WTC11 (cell line): ENCODE measurements around the gene LMF1. TPM values are rescaled to one million over a fixed set of nuclear protein-coding genes. Genes with fewer than 3 reads are reported as not detected.

Experiments
- ATAC-seq: fragments of 200-7000 bp; cut with Tn5 transposase; 2 replicates; pipeline ENCODE4 v1.10.0; 2021; ENCODE audit warnings: mild to moderate bottlenecking, moderate library complexity
- CTCF ChIA-PET: fragments of 300-600 bp; sonication (Branson Sonifier 250); formaldehyde crosslinking; loops from one replicate; lab custom pipeline; 2021; ENCODE audit warnings: antibody characterized with exemption; lab: Charles Lee
- POLR2A ChIA-PET: fragments of 350-600 bp; sonication (Branson Sonifier 250); formaldehyde crosslinking; loops from one replicate; lab custom pipeline; 2021; ENCODE audit warnings: antibody characterized with exemption; lab: Charles Lee
- DNase-seq: peaks from one replicate; pipeline ENCODE4 v3.0.0; 2021; ENCODE audit warnings: low spot score
- H3K27ac Mint-ChIP-seq: 2 replicates; pipeline ENCODE4 v1.8.0; 2021; ENCODE audit warnings: mixed read lengths
- H3K27me3 Mint-ChIP-seq: 2 replicates; pipeline ENCODE4 v1.8.0; 2021; ENCODE audit warnings: low read depth, mild to moderate bottlenecking, moderate library complexity, mixed read lengths
- H3K36me3 Mint-ChIP-seq: 2 replicates; pipeline ENCODE4 v1.8.0; 2021; ENCODE audit warnings: mixed read lengths
- H3K4me1 Mint-ChIP-seq: 2 replicates; pipeline ENCODE4 v1.8.0; 2022; ENCODE audit warnings: mixed read lengths
- H3K4me3 Mint-ChIP-seq: 2 replicates; pipeline ENCODE4 v1.8.0; 2021; ENCODE audit warnings: mild to moderate bottlenecking, moderate library complexity, mixed read lengths
- H3K9me3 Mint-ChIP-seq: 2 replicates; pipeline ENCODE4 v1.8.0; 2021; ENCODE audit warnings: mixed read lengths
- ATF3 ChIP-seq: sonication (generic); formaldehyde crosslinking; conservative IDR thresholded peaks from 2 replicates; pipeline ENCODE4 v1.8.1; 2022; ENCODE audit warnings: mild to moderate bottlenecking, missing genetic modification reagents
- CREB1 ChIP-seq: sonication (generic); formaldehyde crosslinking; IDR thresholded peaks from 2 replicates; pipeline ENCODE4 v1.8.0; 2023; ENCODE audit warnings: mild to moderate bottlenecking, missing genetic modification reagents
- CREM ChIP-seq: sonication (generic); formaldehyde crosslinking; IDR thresholded peaks from 2 replicates; pipeline ENCODE4 v1.8.1; 2022; ENCODE audit warnings: mild to moderate bottlenecking, missing genetic modification reagents, moderate library complexity
- CTCF ChIP-seq: fragments of 200-600 bp; IDR thresholded peaks from 2 replicates; pipeline ENCODE4 v1.8.0; 2022; ENCODE audit warnings: antibody characterized with exemption
- E2F4 ChIP-seq: sonication (generic); formaldehyde crosslinking; IDR thresholded peaks from 2 replicates; pipeline ENCODE4 v1.8.1; 2022; ENCODE audit warnings: low read depth, mild to moderate bottlenecking, moderate library complexity, missing genetic modification reagents, borderline replicate concordance
- ELF4 ChIP-seq: sonication (generic); formaldehyde crosslinking; IDR thresholded peaks from 2 replicates; pipeline ENCODE4 v1.8.1; 2022; ENCODE audit warnings: low read depth, mild to moderate bottlenecking, moderate library complexity, missing genetic modification reagents
- ESRRA ChIP-seq: sonication (generic); formaldehyde crosslinking; IDR thresholded peaks from 2 replicates; pipeline ENCODE4 v1.8.1; 2022; ENCODE audit warnings: mild to moderate bottlenecking, missing genetic modification reagents, borderline replicate concordance
- FOXP1 ChIP-seq: sonication (generic); formaldehyde crosslinking; IDR thresholded peaks from 2 replicates; pipeline ENCODE4 v1.8.0; 2022; ENCODE audit warnings: missing genetic modification reagents, mild to moderate bottlenecking, moderate library complexity, borderline replicate concordance
- GRHL2 ChIP-seq: fragments of 250-450 bp; sonication (Bioruptor Pico); IDR thresholded peaks from 2 replicates; pipeline ENCODE4 v1.8.0; 2022; ENCODE audit warnings: mild to moderate bottlenecking, moderate library complexity; ENCODE audit not compliant: insufficient replicate concordance, severe bottlenecking
- GTF2I ChIP-seq: fragments of 250-450 bp; sonication (Bioruptor Pico); conservative IDR thresholded peaks from 2 replicates; pipeline ENCODE4 v1.4.0; 2021; ENCODE audit warnings: mild to moderate bottlenecking
- IRF2 ChIP-seq: sonication (generic); formaldehyde crosslinking; IDR thresholded peaks from 2 replicates; pipeline ENCODE4 v1.8.0; 2022; ENCODE audit warnings: low read depth, missing genetic modification reagents, borderline replicate concordance
- JUN ChIP-seq: sonication (generic); formaldehyde crosslinking; IDR thresholded peaks from 2 replicates; pipeline ENCODE4 v1.8.0; 2023; ENCODE audit warnings: mild to moderate bottlenecking, missing genetic modification reagents
- MLX ChIP-seq: sonication (generic); formaldehyde crosslinking; IDR thresholded peaks from 2 replicates; pipeline ENCODE4 v1.8.1; 2023; ENCODE audit warnings: mild to moderate bottlenecking, missing genetic modification reagents, moderate library complexity
- MXD4 ChIP-seq: fragments of 250-450 bp; sonication (Bioruptor Pico); IDR thresholded peaks from 2 replicates; pipeline ENCODE4 v1.8.0; 2021; ENCODE audit warnings: mild to moderate bottlenecking, moderate library complexity, borderline replicate concordance
- MYBL2 ChIP-seq: sonication (generic); formaldehyde crosslinking; IDR thresholded peaks from 2 replicates; pipeline ENCODE4 v1.8.1; 2023; ENCODE audit warnings: mild to moderate bottlenecking, moderate library complexity, missing genetic modification reagents
- PRRX2 ChIP-seq: fragments of 250-450 bp; sonication (Bioruptor Pico); IDR thresholded peaks from 2 replicates; pipeline ENCODE4 v1.8.0; 2021; ENCODE audit warnings: mild to moderate bottlenecking
- RELA ChIP-seq: sonication (generic); formaldehyde crosslinking; IDR thresholded peaks from 2 replicates; pipeline ENCODE4 v1.8.1; 2022; ENCODE audit warnings: missing genetic modification reagents, mild to moderate bottlenecking, borderline replicate concordance
- TCF7 ChIP-seq: sonication (generic); formaldehyde crosslinking; IDR thresholded peaks from 2 replicates; pipeline ENCODE4 v1.8.0; 2022; ENCODE audit warnings: mild to moderate bottlenecking, low read depth, missing genetic modification reagents, moderate library complexity
- ZBTB43 ChIP-seq: sonication (generic); formaldehyde crosslinking; IDR thresholded peaks from 2 replicates; pipeline ENCODE4 v1.8.1; 2023; ENCODE audit warnings: mild to moderate bottlenecking, missing genetic modification reagents
- ZNF423 ChIP-seq: fragments of 250-450 bp; sonication (Bioruptor Pico); IDR thresholded peaks from 2 replicates; pipeline ENCODE4 v2.1.2; 2022; ENCODE audit warnings: mild to moderate bottlenecking, moderate library complexity
- total RNA-seq: library from RNA; stranded (reverse); gene quantifications from 3 replicates; pipeline ENCODE4 v1.2.3, GENCODE V29; 2021
- TF ChIP-seq, protein P1 (sequence below): fragments of 250-450 bp; sonication (Bioruptor Pico); IDR thresholded peaks from 2 replicates; pipeline ENCODE4 v2.1.2; 2022; ENCODE audit warnings: mild to moderate bottlenecking, moderate library complexity
- TF ChIP-seq, protein P2 (sequence below): sonication (generic); formaldehyde crosslinking; IDR thresholded peaks from 2 replicates; pipeline ENCODE4 v1.8.1; 2023; ENCODE audit warnings: mild to moderate bottlenecking, missing genetic modification reagents, moderate library complexity
- TF ChIP-seq, protein P3 (sequence below): sonication (generic); formaldehyde crosslinking; IDR thresholded peaks from 2 replicates; pipeline ENCODE4 v1.8.1; 2023; ENCODE audit warnings: mild to moderate bottlenecking, missing genetic modification reagents, borderline replicate concordance

LMF1 gene
- total RNA-seq, 1 experiment from 2014 or later, result 10.5 TPM

GRCh38 chr16:916035-916799, 54.6 kb downstream of the LMF1 start (continued):
- TF ChIP-seq ATF3 (CRISPR knock-in tag) (no peak), IRF2 (CRISPR knock-in tag) (no peak), CREM (CRISPR knock-in tag) (no peak)

DNA sequence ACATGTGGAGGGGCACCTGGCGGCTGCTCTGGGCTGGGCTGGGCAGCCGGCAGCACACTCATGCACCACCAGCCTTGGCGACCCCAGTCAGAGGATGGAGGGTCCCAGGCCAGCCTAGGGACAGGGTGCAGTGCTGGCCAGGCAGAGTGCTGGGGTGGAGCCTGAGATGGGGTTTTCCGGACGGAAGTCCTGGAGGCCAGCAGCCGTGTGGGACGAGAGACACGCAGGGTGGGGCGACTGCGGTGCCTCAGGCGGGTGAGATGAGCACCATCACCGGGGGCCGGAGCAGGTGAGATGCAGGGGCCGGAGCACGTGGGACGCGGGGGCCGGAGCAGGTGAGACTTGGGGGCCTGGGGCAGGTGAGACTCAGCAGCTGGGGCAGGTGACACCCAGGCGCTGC, 55.2 kb downstream of the LMF1 start:
- Mint-ChIP-seq H3K36me3 (no peaks in the 10 kb centered on the region), H3K4me1 (no peaks in the 10 kb centered on the region), H3K27ac (no peak overlapping the region), H3K27me3 (no peaks in the 10 kb centered on the region), H3K4me3 (no peak overlapping the region), H3K9me3 (no peaks in the 10 kb centered on the region)
- POLR2A ChIA-PET, result no interaction called here
- CTCF ChIA-PET, result interaction anchor here (1.2 kb wide), 1 partner anchor 142 kb away, joined by 5 read pairs; no protein-coding TSS in a partner anchor
- DNase-seq (no peak), ATAC-seq (no peak)
- TF ChIP-seq TCF7 (CRISPR knock-in tag) (no peak), CREB1 (CRISPR knock-in tag) (no peak), GTF2I (CRISPR knock-in tag) (no peak), JUN (CRISPR knock-in tag) (no peak), RELA (CRISPR knock-in tag) (no peak), GRHL2 (no peak), E2F4 (CRISPR knock-in tag) (no peak), FOXP1 (CRISPR knock-in tag) (no peak), ESRRA (no peak), PRRX2 (CRISPR knock-in tag) (no peak), CTCF (no peak)
- TF ChIP-seq, protein P1, sequence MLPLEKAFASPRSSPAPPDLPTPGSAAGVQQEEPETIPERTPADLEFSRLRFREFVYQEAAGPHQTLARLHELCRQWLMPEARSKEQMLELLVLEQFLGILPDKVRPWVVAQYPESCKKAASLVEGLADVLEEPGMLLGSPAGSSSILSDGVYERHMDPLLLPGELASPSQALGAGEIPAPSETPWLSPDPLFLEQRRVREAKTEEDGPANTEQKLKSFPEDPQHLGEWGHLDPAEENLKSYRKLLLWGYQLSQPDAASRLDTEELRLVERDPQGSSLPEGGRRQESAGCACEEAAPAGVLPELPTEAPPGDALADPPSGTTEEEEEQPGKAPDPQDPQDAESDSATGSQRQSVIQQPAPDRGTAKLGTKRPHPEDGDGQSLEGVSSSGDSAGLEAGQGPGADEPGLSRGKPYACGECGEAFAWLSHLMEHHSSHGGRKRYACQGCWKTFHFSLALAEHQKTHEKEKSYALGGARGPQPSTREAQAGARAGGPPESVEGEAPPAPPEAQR, result no peak

DNA sequence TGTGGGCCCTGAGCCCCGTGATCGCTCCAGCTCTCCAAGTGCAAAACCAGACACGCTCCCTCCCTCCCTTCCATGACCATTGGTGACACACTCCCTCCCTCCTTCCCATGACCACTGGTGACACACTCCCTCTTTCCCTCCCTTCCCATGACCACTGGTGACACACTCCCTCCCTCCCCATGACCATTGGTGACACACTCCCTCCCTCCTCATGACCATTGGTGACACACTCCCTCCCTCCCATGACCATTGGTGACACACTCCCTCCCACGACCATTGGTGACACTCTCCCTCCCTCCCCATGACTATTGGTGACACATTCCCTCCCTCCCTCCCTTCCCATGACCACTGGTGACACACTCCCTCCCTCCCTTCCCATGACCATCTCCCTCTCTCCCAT, 56.3 kb downstream of the LMF1 start:
- ATAC-seq (no peak), DNase-seq (no peak)
- no peaks in the 10 kb centered on the region for H3K36me3 Mint-ChIP-seq
- CTCF ChIA-PET, result no interaction called here
- no peaks in the 10 kb centered on the region for H3K27me3 Mint-ChIP-seq
- H3K27ac Mint-ChIP-seq, result no peak overlapping the region
- no peak overlapping the region for H3K4me3 Mint-ChIP-seq
- H3K9me3 Mint-ChIP-seq, result no peaks in the 10 kb centered on the region
- no peaks in the 10 kb centered on the region for H3K4me1 Mint-ChIP-seq
- POLR2A ChIA-PET, result no interaction called here
- no peak for TF ChIP-seq MLX
- no peak for TF ChIP-seq ZBTB43 (CRISPR knock-in tag)
- no peak for TF ChIP-seq MXD4 (CRISPR knock-in tag)
- TF ChIP-seq, protein P2, sequence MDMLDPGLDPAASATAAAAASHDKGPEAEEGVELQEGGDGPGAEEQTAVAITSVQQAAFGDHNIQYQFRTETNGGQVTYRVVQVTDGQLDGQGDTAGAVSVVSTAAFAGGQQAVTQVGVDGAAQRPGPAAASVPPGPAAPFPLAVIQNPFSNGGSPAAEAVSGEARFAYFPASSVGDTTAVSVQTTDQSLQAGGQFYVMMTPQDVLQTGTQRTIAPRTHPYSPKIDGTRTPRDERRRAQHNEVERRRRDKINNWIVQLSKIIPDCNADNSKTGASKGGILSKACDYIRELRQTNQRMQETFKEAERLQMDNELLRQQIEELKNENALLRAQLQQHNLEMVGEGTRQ (CRISPR knock-in tag), result no peak
- no peak for TF ChIP-seq ELF4 (CRISPR knock-in tag)
- no peak for TF ChIP-seq ZNF423 (CRISPR knock-in tag)
- TF ChIP-seq MYBL2, result no peak
- TF ChIP-seq, protein P3, sequence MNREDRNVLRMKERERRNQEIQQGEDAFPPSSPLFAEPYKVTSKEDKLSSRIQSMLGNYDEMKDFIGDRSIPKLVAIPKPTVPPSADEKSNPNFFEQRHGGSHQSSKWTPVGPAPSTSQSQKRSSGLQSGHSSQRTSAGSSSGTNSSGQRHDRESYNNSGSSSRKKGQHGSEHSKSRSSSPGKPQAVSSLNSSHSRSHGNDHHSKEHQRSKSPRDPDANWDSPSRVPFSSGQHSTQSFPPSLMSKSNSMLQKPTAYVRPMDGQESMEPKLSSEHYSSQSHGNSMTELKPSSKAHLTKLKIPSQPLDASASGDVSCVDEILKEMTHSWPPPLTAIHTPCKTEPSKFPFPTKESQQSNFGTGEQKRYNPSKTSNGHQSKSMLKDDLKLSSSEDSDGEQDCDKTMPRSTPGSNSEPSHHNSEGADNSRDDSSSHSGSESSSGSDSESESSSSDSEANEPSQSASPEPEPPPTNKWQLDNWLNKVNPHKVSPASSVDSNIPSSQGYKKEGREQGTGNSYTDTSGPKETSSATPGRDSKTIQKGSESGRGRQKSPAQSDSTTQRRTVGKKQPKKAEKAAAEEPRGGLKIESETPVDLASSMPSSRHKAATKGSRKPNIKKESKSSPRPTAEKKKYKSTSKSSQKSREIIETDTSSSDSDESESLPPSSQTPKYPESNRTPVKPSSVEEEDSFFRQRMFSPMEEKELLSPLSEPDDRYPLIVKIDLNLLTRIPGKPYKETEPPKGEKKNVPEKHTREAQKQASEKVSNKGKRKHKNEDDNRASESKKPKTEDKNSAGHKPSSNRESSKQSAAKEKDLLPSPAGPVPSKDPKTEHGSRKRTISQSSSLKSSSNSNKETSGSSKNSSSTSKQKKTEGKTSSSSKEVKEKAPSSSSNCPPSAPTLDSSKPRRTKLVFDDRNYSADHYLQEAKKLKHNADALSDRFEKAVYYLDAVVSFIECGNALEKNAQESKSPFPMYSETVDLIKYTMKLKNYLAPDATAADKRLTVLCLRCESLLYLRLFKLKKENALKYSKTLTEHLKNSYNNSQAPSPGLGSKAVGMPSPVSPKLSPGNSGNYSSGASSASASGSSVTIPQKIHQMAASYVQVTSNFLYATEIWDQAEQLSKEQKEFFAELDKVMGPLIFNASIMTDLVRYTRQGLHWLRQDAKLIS (CRISPR knock-in tag), result no peak
